Left kidney (tissue), 2 donors: ENCODE data around the gene HLA-DPB1. TPM values are rescaled to one million over a fixed set of nuclear protein-coding genes. Genes with fewer than 3 reads are reported as not detected.

Experiments used
- DNase-seq: peaks from one replicate; pipeline ENCODE4 v3.0.0-alpha.2; 2013
- polyA plus RNA-seq: library from polyadenylated mRNA; unstranded; fragments of 120-200 nt; gene quantifications from one replicate; pipeline ENCODE4 v1.2.1, GENCODE V29; 2013; ENCODE audit not compliant: insufficient read length

The HLA-DPB1 gene
- polyA plus RNA-seq, 1 donor: 13.5 TPM

- no peak for DNase-seq
Observed at GRCh38 chr6:33069021-33069738, 6.6 kb upstream of the HLA-DPB1 start.

- DNase-seq: no peak
Observed at GRCh38 chr6:33070909-33071308, 4.9 kb upstream of the HLA-DPB1 start.

GRCh38 chr6:33071569-33071968 is 4.2 kb upstream of the HLA-DPB1 start:
- DNase-seq: no peak

- no peak for DNase-seq
Observed at GRCh38 chr6:33072508-33073100, 3.2 kb upstream of the HLA-DPB1 start.

GRCh38 chr6:33073431-33073871 is 2.3 kb upstream of the HLA-DPB1 start, which contains the start of gene HLA-DPA1:
Gene HLA-DPA1 (minus strand): TSS chr6:33073649.
- no peak for DNase-seq

GRCh38 chr6:33075208-33075567 is 602 bp upstream of the HLA-DPB1 start:
- no peak for DNase-seq

GRCh38 chr6:33076406-33076934 is 680 bp downstream of the HLA-DPB1 start:
- no peak for DNase-seq

- DNase-seq: no peak
Observed at GRCh38 chr6:33077908-33078307, 2.1 kb downstream of the HLA-DPB1 start.

- no peak for DNase-seq
Observed at GRCh38 chr6:33078442-33078841, 2.7 kb downstream of the HLA-DPB1 start.

GRCh38 chr6:33078919-33079521 is 3.2 kb downstream of the HLA-DPB1 start:
- DNase-seq: no peak

GRCh38 chr6:33079580-33079979 is 3.8 kb downstream of the HLA-DPB1 start:
- no peak for DNase-seq

GRCh38 chr6:33080127-33081089 is 4.6 kb downstream of the HLA-DPB1 start:
- DNase-seq: peak; percentile 76

- DNase-seq: no peak
Observed at GRCh38 chr6:33081098-33081824, 5.5 kb downstream of the HLA-DPB1 start.

- no peak for DNase-seq
Observed at GRCh38 chr6:33082702-33083101, 6.9 kb downstream of the HLA-DPB1 start.

GRCh38 chr6:33085627-33086026 is 9.8 kb downstream of the HLA-DPB1 start:
- DNase-seq: no peak

- no peak for DNase-seq
Observed at GRCh38 chr6:33088258-33088930, 12.6 kb downstream of the HLA-DPB1 start.

- DNase-seq: no peak
Observed at GRCh38 chr6:33088931-33089620, 13.3 kb downstream of the HLA-DPB1 start.

GRCh38 chr6:33091957-33092356 is 16.2 kb downstream of the HLA-DPB1 start:
- no peak for DNase-seq

- DNase-seq: no peak
Observed at GRCh38 chr6:33092385-33092784, 16.6 kb downstream of the HLA-DPB1 start.

- no peak for DNase-seq
Observed at GRCh38 chr6:33093855-33094254, 18.1 kb downstream of the HLA-DPB1 start.
